Skin epidermis (tissue), 12 donors: ENCODE results near the gene ABHD16A.

Experiments
- H3K27ac ChIP-seq, 21 experiments: fragments of 200-600 bp; sonication (generic) in 11 of 21; one replicate each; pipeline ENCODE4 v1.5.0; 2020; ENCODE audit warnings: mild to moderate bottlenecking in 3 of 21, inconsistent platforms in 2 of 21, moderate library complexity in 2 of 21
- H3K4me3 ChIP-seq, 7 experiments: fragments of 200-600 bp; sonication (generic) in 2 of 7; one replicate each; pipeline ENCODE4 v1.5.0; 2020; ENCODE audit warnings: inconsistent platforms in 2 of 7, mild to moderate bottlenecking in 2 of 7, moderate library complexity in 1 of 7

Gene ABHD16A

DNA sequence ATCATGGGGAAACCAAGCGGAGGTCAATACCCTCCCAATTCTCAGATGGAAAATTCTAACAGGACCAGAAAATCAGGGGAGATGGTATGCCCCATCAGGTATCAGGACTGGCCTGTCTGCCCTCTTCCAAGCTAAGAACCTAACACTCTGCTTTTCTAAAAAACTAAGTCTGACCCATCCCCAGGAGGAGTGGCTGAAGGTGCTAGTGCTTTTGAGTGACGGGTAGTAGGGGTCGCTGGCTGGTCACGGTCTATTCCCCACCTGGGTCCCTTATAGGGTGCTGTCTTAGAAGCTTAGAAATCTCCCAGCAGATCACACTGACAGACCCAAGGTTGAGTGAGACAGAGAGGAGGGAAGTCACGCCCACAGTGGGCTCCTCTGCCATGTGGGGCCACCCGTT, 9.6 kb downstream of the ABHD16A start:
- Histone ChIP-seq H3K27ac (no peak overlapping the region), H3K4me3 (no peak overlapping the region)

DNA sequence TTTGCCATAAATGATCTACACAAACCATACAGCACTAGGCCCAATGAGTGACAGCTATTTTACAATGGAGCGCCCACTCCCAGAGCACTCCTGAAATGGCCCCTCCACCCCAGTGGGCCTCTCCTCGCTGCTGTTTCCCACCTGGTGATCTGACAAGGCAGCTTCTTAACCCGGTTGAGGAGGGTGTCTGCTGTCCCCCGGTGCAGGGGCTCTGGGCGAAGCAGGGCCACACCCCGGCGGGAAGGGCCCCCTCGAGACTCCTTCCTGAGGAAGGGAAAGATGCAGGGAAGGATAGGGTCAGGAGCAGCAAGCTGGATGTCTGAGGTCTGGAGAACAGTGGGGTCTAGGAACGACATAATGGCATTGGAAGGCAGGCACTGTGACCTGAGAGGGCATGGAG, 10.2 kb downstream of the ABHD16A start:
- no peak overlapping the region for H3K4me3 ChIP-seq
- H3K27ac ChIP-seq, result no peak overlapping the region

DNA sequence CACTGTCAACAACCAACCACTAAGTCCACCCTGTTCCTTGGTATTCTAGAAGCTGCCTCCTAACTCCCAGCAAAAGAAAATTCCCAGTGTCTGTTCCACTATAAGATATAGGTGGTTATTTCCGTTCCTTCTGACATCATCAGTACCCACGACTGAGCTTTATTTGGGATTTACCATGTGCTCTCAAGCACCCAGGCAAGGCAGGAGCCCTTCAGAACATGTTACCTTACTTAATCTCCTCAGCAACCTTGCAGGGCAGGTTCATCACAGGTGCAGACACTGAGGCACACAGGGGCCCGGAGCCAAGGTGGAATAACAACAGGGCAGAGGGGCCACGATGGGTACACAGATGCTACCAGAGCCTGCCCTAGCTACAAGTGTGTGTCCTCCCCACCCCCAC, 10.8 kb downstream of the ABHD16A start:
- Histone ChIP-seq H3K27ac (no peak overlapping the region), H3K4me3 (no peak overlapping the region)

DNA sequence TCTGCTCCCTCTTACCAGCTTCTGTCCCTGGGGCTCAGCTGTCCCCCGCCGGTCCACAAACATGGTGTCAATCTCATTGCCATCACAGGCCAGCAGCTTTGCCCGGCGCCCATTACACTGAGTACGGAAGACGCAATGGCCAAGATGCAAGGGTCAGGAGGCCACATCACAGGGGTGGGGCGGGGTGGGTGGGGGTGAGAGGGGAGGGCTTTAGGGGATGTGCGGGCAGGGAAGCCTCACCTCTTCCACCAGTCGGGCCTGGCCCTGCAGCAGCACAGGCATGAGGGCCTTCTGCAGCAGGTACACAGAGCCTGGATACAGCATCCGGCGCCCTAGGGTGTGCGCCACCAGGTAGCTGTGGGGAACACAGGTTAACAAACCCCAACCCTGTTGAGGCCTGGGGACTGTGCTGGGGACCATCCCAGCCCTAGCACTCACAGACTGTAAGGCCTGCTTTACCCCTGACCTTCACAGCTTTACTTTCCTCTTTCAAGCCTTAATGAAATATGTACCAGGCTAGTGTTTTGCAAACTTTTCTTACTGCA, 11.5 kb downstream of the ABHD16A start:
- no peak overlapping the region for H3K27ac ChIP-seq
- H3K4me3 ChIP-seq, result no peak overlapping the region

DNA sequence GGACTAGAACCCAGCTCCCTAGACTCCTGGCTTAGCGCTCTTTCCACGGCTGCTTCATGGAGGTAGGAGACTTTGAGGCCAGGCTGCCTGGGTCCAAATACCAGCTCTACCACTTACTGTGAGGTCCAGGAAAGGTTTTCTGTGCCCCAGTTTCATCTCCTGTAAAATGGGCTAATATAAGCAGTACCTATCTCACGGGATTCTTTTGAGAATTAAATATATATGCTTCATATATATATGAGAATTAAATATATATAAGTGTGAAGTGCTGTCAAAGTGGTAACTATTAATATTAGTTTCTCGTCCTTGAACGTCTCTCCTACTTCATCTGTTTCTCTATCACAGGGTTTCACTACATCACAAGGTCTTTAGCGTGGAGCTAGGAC, 12.1 kb downstream of the ABHD16A start:
- H3K27ac ChIP-seq, result no peak overlapping the region
- no peak overlapping the region for H3K4me3 ChIP-seq

DNA sequence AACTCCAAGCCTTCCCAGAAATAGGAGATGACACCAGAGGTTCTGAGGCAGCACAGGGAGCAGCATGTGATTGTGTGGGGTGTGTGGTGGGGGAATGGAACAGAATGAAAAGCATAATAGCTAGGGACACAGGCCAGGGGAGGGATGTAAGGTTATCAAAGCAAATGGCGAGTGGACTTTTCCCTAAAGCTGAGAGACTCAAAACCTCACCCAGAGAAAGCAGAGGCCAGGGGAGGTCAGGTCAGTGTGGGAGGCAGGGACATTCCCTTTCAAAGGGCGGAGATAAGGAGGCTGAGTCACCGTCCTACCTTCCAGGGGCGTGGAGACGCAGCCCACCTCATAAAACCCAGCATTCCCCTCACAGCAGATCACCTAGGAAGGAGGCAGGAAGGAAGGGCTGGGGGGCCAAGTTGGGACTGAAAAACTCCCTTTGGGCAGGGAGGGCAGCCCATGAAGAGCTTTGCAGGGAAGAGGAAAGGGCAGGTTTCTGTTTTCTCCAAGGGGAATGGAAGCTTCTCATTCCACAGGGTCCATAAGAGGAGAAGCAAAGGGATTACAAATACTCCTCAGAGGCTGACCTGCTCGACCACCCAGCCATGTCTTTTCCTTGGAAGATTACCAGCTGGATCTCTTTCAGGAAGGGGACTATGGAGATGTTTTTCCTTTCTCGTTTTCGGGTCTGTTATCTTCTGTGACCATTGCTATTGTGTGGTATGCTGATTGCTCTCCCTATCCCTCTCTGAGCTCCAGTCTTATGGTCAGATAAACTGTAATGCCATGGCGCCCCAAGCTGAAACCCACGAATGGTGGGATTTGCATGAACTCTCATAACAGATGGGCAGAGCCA, 12.7 kb downstream of the ABHD16A start:
- H3K27ac ChIP-seq, result no peak overlapping the region
- H3K4me3 ChIP-seq, result no peak overlapping the region

DNA sequence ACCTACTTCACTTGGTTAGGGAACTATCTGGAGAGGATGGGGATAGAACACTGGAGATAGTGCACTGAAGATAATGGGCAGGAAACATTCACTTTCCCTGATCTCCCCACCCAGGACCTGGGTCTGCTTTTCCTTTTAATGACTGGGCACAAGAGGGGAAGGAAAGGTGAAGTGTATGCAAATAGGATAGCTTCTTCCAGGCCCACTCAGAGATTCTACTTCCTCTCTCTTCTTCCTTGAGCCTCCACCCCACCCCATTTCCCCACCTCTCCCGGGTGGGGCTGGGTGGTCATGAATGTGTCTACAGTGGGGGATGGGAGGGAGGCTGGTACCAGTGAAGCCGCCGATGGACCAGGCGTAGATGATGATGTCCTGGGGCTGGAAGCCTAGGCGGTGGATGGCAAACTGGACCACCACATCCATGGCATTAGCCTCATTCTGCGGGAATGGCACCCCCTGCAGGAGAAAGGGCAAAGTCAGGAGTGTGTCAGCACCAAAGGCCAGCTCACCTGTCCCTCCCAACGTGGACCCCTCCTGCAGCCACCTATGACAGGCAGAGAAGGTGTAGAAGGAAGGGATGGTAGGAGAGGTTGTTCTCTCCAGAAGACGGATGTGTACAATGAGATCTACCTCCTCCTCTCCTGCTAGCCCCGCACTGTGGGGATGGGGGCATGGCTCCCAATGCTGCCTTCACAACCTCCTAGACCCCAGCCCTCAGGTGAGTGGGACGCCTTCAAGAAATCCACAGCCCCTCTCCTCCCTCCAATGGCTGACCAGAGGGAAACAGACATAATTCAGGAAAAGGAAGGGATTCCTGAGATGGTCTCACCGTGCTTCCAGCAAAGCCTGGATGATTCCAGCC, 13.6 kb downstream of the ABHD16A start:
- Histone ChIP-seq H3K4me3 (no peak overlapping the region), H3K27ac (no peak overlapping the region)

DNA sequence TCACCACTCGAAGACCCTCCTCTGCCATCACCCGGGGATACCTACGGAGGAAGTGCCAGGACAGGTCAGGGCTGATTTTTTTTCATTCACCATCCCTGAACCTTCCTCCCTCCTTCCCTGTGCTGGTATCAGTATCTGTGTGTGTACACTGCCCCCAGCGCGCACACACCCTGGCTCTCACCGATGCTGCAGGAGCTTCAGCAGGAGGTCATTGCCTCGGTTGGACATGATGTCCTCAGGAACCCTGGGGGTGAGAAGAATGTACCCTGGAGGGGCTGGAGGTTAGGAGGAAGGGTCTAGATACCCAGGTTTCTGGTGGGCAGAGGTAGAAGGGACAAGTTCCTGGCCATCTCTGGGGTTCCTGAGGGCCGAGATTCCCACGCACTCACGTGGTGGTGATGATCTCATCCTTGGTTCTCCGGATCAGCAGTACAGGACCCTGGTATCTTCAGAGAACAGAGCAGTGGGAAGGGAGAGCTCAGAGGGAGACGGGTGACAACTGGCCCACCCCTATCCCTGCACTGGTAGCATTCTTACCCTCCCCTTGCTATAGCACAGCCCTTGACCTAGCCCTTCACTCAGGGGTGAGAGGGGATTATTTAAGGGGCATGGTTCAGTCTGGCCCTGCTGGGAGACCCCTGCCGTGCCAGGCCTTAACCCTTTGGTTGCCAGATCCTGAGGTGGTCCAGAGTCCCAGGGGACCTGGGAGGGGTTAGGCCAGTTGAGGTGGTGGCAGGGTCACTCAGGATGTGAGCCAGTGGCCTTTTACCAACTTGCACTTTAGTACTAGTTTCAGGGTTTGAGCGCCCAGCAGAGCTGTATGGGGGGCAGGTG, 15.0 kb downstream of the ABHD16A start:
- Histone ChIP-seq H3K27ac (no peak overlapping the region), H3K4me3 (no peak overlapping the region)

DNA sequence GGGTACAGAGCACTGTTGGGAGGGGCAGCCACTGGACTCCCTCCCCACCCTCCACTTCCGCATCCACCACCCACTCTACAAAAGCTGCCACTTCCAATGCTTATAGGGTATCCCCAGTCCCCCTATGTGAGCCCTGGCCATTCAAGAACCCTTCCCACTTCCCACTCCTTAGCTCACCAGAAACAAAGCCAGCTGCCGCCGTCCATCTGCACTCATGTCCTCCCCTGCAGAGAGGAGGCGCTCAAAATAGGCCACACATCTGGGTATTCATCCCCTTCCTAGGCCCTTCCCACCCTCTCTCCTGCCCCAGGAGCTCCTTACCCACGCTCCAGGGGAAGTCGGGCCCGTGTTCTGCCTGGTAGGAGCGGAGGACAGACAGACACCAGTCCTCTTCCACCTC, 15.8 kb downstream of the ABHD16A start:
- no peak overlapping the region for H3K4me3 ChIP-seq

DNA sequence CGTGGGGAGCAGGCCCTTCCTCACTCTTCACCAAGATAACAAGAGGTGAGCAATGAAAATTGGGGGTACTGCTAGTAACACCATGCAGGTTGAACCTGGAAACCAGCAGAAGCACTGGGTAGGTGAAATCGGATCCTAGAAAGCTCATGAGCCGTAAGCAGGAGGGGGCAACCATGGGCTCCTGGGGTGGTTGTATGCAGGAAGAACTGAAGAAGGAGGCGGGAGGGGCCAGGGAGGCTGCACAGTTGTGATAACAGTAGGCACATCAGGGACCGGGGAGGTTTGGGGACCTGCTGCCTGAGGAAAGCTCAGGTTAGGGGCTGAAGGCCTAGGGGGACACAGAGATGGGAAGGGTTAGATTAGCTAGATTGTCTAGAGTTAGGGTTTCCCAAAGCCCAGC, 16.6 kb downstream of the ABHD16A start:
- Histone ChIP-seq H3K4me3 (no peak overlapping the region), H3K27ac (no peak overlapping the region)

More for the DNA sequence above, 15.8 kb downstream of the ABHD16A start:
- no peak overlapping the region for H3K27ac ChIP-seq

DNA sequence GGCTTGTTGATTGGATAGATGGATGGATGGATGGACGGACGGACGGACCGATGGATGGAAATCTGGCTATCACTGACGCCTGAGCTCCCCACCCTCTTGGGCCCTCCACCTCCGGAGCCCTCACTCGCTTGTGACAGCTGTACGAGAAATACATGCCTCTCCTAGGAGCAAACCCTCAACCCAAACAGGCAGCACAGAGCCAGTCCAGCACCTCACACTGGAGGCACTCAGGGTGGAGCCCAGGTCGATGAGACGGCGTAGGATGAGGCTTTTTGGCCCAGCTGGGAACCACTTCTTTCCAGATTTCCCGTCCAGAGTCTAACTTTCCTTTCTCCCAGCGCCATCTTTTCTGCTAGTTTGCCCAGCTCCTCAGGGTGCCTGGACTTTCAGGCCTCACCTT, 19.5 kb downstream of the ABHD16A start:
- Histone ChIP-seq H3K4me3 (no peak overlapping the region), H3K27ac (no peak overlapping the region)

DNA sequence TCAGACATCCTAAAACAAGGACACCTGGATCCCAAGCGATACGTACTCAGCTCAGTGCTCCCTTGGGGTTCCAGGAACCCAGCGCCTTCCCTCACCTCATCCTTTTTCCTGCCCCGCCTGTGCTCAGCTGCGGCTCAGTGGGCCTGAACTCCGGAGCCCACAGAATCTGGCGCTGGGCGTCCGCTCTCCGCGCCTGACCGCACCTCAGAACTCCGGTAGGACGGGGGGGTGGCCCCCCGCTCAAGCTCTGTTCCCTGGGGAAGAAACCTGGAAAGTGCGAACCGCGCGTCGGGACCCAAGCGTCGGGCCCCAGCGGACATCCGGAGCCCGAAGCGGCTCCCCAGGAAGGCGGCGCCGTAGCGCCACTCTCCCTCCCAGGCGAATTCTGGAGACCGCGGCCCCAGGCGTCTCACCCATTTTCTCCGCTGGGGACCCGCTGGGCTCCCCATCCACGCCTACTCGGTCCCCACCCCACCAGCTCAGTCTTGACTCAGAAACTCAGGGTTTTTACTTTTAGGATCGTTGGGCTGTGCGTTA, 21.9 kb downstream of the ABHD16A start:
- peak overlapping the region; percentile 27 to 52 (median 46) for H3K4me3 ChIP-seq

DNA sequence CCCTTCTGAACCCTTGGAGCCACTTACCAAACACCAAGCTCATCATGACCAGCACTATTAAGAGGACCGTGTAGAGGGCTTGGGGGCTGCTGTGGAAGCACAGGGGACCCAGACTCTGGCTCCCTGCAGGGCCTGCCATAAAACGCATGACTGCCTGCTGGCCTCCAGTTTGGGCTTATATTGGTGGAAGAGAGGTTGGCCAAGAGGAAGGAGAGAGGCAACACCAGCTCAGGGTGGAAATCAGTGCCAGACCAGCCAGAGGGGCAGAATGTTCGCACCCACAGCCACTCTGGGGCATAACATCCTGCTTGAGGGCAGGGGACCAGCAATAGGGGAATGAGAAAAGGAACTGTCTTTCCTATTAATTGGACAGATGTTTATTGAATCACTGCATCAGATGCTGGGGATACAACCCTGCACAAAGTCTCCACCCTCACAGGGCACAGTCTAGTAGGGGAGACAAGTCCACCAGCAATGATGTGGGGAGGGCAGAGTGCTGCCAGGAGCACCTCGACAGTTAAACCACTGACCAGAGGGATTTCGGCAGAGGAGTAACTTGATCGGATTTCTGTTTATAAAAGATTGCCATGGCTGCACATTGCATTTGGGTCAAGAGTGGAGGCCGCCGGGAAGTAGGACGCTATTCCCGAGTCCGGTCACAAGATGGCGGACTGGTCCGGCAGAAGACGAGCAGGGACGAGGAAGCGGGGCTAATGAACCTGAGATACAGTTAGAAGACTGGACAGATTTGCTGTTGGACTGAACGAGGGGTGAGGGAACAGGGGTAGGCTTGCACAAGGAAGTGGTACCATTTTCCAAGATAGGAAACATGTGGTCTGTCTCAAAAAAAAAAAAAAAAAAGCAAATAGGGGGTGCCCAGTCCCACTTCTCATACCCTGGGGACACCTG, 22.6 kb downstream of the ABHD16A start, which contains the start of gene LY6G5C:
Gene LY6G5C (minus strand): TSS at position 842 of the 909 bp plus-strand sequence. CDS start 694 bp downstream, at position 148.
- H3K27ac ChIP-seq, result peak within 1 kb of the TSS in 19 of 21 experiments; percentile 3 to 87 (median 63)

More for the DNA sequence above, 21.9 kb downstream of the ABHD16A start:
- peak overlapping the region in 19 of 21 experiments; percentile 3 to 87 (median 63) for H3K27ac ChIP-seq

DNA sequence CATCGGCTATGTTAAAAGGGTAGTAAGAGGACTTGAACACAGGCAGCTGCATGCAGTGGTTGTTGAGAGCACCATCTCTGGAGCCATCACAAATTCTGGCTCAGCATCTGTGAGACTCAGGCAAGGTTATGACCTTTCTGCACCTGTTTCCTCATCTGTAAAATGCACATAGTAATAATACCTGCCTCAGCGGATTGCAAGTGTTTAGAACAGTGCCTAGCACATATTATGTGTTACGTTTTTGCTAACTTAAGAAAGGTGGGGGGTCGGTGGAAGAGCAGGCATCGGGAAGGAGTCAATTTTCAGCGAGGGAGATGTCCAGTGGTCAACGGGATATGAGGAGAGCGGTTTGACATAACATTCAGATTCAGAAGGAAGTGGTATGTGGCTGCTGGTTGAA, 25.2 kb downstream of the ABHD16A start:
- no peak overlapping the region for H3K4me3 ChIP-seq
- no peak overlapping the region for H3K27ac ChIP-seq

More for the DNA sequence above, 22.6 kb downstream of the ABHD16A start, which contains the start of gene LY6G5C:
- peak within 1 kb of the TSS; percentile 27 to 52 (median 46) for H3K4me3 ChIP-seq

DNA sequence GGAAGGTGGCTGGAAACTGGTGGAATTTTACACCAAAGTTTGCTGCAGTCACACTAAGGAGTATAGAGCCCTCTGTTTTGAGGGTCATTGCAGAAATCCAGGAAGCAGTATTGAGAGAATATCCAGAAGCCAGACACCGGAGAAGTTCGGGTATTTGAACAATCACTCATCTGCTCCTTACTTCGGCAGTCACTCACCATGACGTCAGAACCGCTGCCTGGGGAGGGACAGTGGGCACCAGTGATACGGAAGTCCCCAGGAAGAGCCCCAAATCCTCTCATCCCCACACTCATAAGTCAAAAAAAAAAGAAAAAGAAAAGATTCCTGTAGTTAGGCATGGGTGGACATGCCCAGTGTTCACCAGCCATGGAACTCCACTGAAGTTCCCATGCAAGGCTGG, 26.2 kb downstream of the ABHD16A start:
- H3K4me3 ChIP-seq, result no peak overlapping the region
- no peak overlapping the region for H3K27ac ChIP-seq

DNA sequence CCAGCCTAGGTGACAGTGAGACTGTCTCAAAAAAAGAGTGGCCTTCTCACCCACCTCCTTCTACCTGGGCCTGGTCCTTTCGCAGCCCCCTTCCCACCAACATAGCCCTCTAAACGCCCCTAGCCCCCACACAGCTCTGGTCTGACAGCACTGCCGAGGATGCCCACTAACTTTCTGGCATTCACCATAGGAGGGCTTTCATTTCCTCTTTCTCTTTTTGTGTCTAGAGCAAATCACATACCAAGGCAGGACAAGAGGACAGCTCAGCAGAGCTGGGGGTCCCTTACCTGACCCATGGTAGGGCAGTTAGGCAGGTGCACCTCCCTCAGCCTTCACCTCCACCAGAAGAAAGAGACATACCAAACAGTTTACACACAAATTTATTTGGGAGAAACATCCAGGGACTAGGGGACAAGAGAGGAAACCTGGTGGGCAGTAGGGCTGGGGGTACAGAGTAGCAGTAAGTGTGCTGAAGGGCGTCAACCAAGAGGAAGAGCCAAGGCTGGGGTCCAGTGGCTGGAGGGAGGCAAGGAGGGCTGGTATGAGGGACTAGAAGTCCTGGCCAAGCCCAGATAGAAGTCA, 26.7 kb downstream of the ABHD16A start:
- no peak overlapping the region for H3K27ac ChIP-seq
- no peak overlapping the region for H3K4me3 ChIP-seq

DNA sequence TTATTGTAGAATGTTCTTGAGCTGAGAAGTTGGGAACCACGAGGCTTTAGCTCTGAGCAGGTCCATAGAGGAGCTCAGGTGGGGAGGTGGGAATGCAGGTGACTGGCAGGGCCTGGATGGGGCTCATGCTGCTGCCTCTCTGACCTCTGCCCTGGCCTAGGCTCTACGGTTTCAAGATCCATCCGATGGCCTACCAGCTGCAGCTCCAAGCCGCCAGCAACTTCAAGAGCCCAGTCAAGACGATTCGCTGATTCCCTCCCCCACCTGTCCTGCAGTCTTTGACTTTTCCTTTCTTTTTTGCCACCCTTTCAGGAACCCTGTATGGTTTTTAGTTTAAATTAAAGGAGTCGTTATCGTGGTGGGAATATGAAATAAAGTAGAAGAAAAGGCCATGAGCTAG, 33.4 kb downstream of the ABHD16A start, which contains the start of gene LY6G5B:
Gene LY6G5B (plus strand): TSS at position 301 of the 400 bp plus-strand sequence. CDS start 975 bp downstream, outside the sequence.
- H3K4me3 ChIP-seq, result no peak within 1 kb of the TSS
- H3K27ac ChIP-seq, result peak within 1 kb of the TSS in 2 of 21 experiments; percentile 5 to 24
